Activated CD4-positive, CD25-positive, alpha-beta regulatory T cell (primary cell): ENCODE results near the gene RUSC2.
A peak's percentile ranks its signal among the peaks of the same experiment; 100 is the strongest.
"Not testable (repeated sequence)": the region's sequence is repeated elsewhere in the genome, so short reads cannot be mapped to it uniquely, and the experiment has no call there.

Experiments used
- DNase-seq, 4 experiments: peaks; one replicate each; lab custom pipeline; 2025; lab: John Stamatoyannopoulos, UW

RUSC2 gene

GRCh38 chr9:35489313-35490154, at the start of gene RUSC2:
Gene RUSC2, plus strand, starts transcription at chr9:35490111. Its CDS starts 56,411 bp downstream, at chr9:35546522.
- peak in 1 of 4 experiments; percentile 6 for DNase-seq

GRCh38 chr9:35446012-35446411, 43.9 kb upstream of the RUSC2 start:
- DNase-seq: no peak

GRCh38 chr9:35448496-35448895, 41.4 kb upstream of the RUSC2 start:
- DNase-seq: no peak

DNA sequence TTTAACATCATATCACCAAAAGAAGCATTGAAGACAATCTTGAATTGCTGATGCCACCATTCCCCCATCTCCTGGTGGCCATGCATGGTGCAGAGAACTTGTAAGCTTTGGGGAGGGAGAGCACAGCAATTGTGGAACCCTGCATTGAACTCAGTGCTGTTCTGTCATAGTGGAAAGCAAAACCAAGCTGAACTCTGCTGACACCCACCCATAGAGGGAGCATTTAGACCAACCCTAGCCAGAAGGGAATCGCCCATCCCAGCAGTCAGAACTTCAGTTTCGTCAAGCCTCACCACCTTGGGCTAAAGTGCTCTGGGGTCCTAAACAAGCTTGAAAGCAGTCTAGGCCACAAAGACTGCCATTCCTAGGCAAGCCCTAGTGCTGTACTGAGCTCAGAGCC, 37.4 kb upstream of the RUSC2 start:
- DNase-seq: no peak

GRCh38 chr9:35453786-35454185, 36.1 kb upstream of the RUSC2 start:
- DNase-seq: no peak

DNA sequence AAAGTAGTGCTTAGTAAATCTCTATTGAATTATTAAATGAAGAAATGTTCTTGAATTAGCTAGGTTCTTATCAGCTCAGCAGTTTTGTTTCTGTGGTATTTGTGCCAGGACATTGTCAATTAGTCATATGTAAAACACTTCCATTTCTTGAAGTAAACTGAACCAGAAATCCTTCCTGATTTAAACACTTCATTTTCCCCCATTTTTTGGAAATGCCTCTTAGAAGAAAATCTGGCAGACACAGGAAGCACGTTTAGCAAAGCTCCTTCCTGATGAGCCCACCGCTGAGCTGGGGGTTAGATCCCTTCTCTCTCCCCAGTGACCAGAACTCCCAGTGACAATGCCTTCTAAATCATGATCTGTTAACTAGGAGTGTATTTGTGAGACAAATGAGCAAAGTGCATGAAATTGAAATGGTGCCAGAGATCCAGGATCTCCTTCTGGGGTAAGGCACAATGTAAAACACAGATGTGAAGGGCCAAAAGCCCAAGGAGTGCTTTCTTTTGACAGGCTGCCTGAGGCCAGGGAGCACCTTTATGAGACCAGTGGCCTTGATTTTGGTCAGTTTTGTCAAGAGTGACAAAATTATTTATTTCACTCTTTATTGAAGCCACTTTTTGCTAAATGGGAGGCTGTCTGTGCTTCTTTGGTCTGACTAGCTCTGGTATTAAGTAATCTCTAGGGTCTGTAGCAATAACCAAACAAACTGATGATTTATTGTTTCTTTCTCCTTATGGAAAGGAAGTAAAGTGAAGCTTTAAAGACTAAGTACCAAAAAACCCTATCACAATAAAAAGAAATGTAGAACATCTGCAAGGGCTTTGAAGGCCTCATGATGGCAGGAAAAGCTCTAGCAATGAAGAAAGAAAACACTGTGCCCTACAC, 25.5 kb upstream of the RUSC2 start:
- DNase-seq: no peak

DNA sequence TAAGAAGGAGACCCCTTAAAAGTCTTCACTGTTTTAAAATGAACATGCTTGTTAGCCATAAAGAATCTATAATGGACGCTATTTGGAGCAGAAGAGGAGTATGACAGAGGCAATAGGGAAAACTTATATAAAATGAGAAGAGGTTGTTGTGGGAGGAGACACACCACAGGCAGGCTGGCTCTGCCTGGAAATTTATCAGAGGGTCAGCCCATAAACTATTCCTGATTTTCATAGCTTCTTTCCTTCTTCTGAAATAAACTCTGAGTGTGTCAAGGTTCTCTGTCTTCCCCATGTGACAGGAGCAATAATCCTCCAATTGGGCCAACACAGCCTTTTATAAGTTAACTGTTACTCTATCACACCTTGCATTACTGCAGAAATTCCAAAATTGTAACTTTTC, 19.6 kb upstream of the RUSC2 start:
- DNase-seq: no peak

GRCh38 chr9:35470894-35471293, 19.0 kb upstream of the RUSC2 start:
- DNase-seq: no peak

- DNase-seq: no peak
Measured at GRCh38 chr9:35476596-35476995, 13.3 kb upstream of the RUSC2 start.

GRCh38 chr9:35477211-35477855, 12.6 kb upstream of the RUSC2 start:
- not testable (repeated sequence) for DNase-seq

GRCh38 chr9:35478871-35479270, 11.0 kb upstream of the RUSC2 start:
- no peak for DNase-seq

GRCh38 chr9:35481347-35481975, 8.4 kb upstream of the RUSC2 start:
- DNase-seq: no peak

DNA sequence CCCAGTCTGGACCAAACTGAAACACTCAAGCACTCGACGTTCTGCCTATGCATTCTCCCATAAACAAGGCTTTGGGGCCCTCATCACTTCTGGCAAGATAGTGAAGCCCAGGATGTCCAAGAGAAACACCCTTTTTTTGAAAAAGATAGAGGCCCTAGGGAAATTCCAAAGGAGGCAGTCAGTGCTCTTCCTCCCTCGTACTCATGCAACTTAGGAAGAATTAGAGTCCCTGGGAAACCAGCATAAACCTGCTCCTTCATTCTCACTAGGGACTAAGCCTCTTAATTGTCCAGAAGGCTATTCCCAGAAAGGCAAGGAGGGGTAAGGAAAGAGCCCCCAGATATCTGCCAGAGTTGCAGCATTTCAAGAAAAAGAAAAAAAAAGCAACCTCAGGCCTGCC, 7.8 kb upstream of the RUSC2 start:
- DNase-seq: no peak

GRCh38 chr9:35484406-35484805, 5.5 kb upstream of the RUSC2 start:
- DNase-seq: no peak

GRCh38 chr9:35487081-35487480, 2.8 kb upstream of the RUSC2 start:
- DNase-seq: no peak

- DNase-seq: no peak
Measured at GRCh38 chr9:35488021-35488420, 1.9 kb upstream of the RUSC2 start.

- no peak for DNase-seq
Measured at GRCh38 chr9:35488566-35489312, 1.2 kb upstream of the RUSC2 start.

GRCh38 chr9:35490155-35490909, 421 bp downstream of the RUSC2 start:
- DNase-seq: no peak

GRCh38 chr9:35490910-35491465, 1.1 kb downstream of the RUSC2 start:
- DNase-seq: no peak

GRCh38 chr9:35493119-35493518, 3.2 kb downstream of the RUSC2 start:
- DNase-seq: not testable (repeated sequence)
